Endothelial cell (in vitro differentiated cells): ENCODE data around the gene CRABP1. TPM values are rescaled to one million over a fixed set of nuclear protein-coding genes. Genes with fewer than 3 reads are reported as not detected.

Experiments used
- DNase-seq: peaks from one replicate; pipeline ENCODE4 v3.0.0; 2021; ENCODE audit warnings: low spot score
- H3K27ac Mint-ChIP-seq: one replicate; pipeline ENCODE4 v1.8.0; 2021; ENCODE audit warnings: mixed read lengths, inconsistent platforms; ENCODE audit not compliant: unreplicated experiment
- H3K27me3 Mint-ChIP-seq: one replicate; pipeline ENCODE4 v1.8.0; 2021; ENCODE audit warnings: mild to moderate bottlenecking, moderate library complexity, mixed read lengths, inconsistent platforms; ENCODE audit not compliant: unreplicated experiment
- H3K36me3 Mint-ChIP-seq: one replicate; pipeline ENCODE4 v1.8.0; 2021; ENCODE audit warnings: mild to moderate bottlenecking, low read depth, mixed read lengths, inconsistent platforms; ENCODE audit not compliant: unreplicated experiment
- H3K4me1 Mint-ChIP-seq: one replicate; pipeline ENCODE4 v1.8.0; 2021; ENCODE audit warnings: mild to moderate bottlenecking, mixed read lengths, inconsistent platforms; ENCODE audit not compliant: unreplicated experiment
- H3K4me3 Mint-ChIP-seq: one replicate; pipeline ENCODE4 v1.8.0; 2021; ENCODE audit warnings: mild to moderate bottlenecking, mixed read lengths, inconsistent platforms; ENCODE audit not compliant: unreplicated experiment
- H3K9me3 Mint-ChIP-seq: one replicate; pipeline ENCODE4 v1.8.0; 2021; ENCODE audit warnings: mixed read lengths, inconsistent platforms; ENCODE audit not compliant: unreplicated experiment
- total RNA-seq: library from RNA; stranded (reverse); fragmentation: NEBNext Ultra II Directional; extraction: Animal tissue kit (Norgen Biotek cat#: 25700); gene quantifications from one replicate; pipeline ENCODE4 v1.2.1, GENCODE V29; 2021; ENCODE audit not compliant: unreplicated experiment
- TF ChIP-seq, protein P1 (sequence below): fragments of 200-600 bp; sonication (generic); IDR thresholded peaks from one replicate; pipeline ENCODE4 v1.5.0; 2021; ENCODE audit warnings: antibody characterized with exemption; ENCODE audit not compliant: unreplicated experiment

The CRABP1 gene
- total RNA-seq, 1 donor from 2014 or later: 3.3 TPM

DNA sequence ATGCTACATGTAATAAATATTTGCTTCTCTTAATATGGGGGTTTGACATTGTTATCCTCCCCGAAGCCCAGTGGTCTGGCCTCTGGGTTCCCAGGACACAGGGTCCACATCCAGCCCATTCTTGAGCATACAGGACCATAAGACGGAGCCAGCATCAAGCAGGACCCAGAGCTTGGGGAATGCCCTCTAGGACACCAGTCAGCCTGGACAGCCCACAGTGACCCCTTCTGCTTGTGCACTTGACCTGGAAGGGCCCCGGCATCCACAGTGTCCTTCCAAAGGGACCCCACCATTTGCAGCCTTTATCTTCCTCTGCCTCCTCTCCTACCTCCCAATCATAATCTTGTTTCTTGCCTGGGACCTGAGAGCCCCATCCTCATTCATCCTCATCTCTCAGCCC, 51.6 kb downstream of the CRABP1 start:
- Mint-ChIP-seq H3K9me3 (no peaks in the 10 kb centered on the region), H3K27ac (no peak overlapping the region), H3K4me1 (peaks cover 13% of the 10 kb centered on the region), H3K36me3 (peaks cover 9% of the 10 kb centered on the region), H3K27me3 (peaks cover 7% of the 10 kb centered on the region), H3K4me3 (no peak overlapping the region)
- TF ChIP-seq, protein P1, sequence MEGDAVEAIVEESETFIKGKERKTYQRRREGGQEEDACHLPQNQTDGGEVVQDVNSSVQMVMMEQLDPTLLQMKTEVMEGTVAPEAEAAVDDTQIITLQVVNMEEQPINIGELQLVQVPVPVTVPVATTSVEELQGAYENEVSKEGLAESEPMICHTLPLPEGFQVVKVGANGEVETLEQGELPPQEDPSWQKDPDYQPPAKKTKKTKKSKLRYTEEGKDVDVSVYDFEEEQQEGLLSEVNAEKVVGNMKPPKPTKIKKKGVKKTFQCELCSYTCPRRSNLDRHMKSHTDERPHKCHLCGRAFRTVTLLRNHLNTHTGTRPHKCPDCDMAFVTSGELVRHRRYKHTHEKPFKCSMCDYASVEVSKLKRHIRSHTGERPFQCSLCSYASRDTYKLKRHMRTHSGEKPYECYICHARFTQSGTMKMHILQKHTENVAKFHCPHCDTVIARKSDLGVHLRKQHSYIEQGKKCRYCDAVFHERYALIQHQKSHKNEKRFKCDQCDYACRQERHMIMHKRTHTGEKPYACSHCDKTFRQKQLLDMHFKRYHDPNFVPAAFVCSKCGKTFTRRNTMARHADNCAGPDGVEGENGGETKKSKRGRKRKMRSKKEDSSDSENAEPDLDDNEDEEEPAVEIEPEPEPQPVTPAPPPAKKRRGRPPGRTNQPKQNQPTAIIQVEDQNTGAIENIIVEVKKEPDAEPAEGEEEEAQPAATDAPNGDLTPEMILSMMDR: no peak
- DNase-seq: no peak

DNA sequence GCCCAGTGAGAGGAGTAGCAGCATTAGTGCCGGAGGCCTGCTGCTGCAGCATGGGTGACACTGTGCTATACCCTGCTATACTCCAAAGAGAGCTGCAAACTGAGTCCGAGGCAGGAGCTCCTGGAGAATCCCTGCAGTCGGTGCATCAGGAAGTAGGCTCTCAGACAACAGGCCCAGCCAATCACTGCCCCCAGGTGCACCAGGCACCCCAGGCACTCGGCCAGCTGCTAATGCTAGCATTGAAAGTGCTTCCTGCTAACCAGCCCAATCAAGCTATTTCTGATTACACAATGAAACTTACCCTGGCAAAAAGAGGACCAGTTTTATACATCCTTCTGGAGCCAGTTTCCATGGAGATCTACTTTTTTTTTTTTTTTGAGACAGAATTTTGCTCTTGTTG, 52.3 kb downstream of the CRABP1 start:
- Mint-ChIP-seq H3K4me1 (peaks cover 13% of the 10 kb centered on the region), H3K36me3 (peaks cover 9% of the 10 kb centered on the region), H3K4me3 (no peak overlapping the region), H3K27me3 (peaks cover 8% of the 10 kb centered on the region), H3K27ac (no peak overlapping the region), H3K9me3 (no peaks in the 10 kb centered on the region)
- TF ChIP-seq, protein P1: no peak
- DNase-seq: no peak

DNA sequence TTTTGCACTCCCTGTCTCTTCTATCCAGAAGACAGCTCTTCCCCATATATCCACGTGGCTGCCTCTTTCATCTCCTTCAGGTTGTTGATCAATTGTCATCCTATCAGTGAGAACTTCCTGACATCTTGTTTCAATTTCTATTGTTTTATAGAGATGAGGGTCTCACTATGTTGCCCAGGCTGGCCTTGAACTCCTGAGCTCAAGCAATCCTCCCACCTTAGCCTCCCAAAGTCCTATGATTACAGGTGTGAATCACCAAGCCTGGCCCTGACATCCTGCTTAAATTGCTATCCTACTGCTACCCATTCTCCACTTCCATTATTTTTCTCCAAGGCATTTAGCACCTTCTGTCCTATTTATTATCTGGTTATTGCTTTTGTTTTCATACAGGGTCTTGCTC, 53.0 kb downstream of the CRABP1 start:
- no peak overlapping the region for H3K27ac Mint-ChIP-seq
- H3K27me3 Mint-ChIP-seq: peaks cover 8% of the 10 kb centered on the region
- no peak overlapping the region for H3K4me3 Mint-ChIP-seq
- H3K4me1 Mint-ChIP-seq: peaks cover 13% of the 10 kb centered on the region
- TF ChIP-seq, protein P1: no peak
- no peaks in the 10 kb centered on the region for H3K9me3 Mint-ChIP-seq
- peaks cover 9% of the 10 kb centered on the region for H3K36me3 Mint-ChIP-seq
- no peak for DNase-seq

DNA sequence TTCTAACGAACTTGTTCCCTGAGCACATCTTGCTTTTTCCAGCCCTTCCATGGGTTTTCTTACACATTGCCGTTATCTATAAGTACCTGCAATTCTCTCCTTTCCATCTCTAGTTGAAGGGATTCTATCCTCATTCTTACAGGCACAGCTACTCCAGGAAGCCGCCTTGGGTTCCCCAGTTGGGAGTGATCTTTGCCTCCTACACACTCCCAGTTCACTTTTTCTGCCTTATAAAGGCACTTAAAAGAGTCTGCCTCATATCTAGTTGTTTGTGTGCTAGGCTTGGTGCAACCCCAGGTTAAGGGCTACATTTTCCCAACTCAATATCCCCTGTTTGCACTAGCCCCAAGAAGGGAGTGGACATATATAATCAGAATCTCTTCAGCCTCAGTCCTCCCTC, 53.9 kb downstream of the CRABP1 start:
- H3K27ac Mint-ChIP-seq: no peak overlapping the region
- H3K4me3 Mint-ChIP-seq: no peak overlapping the region
- DNase-seq: no peak
- no peaks in the 10 kb centered on the region for H3K9me3 Mint-ChIP-seq
- TF ChIP-seq, protein P1: no peak
- peaks cover 5% of the 10 kb centered on the region for H3K27me3 Mint-ChIP-seq
- peaks cover 13% of the 10 kb centered on the region for H3K4me1 Mint-ChIP-seq
- H3K36me3 Mint-ChIP-seq: peaks cover 9% of the 10 kb centered on the region

DNA sequence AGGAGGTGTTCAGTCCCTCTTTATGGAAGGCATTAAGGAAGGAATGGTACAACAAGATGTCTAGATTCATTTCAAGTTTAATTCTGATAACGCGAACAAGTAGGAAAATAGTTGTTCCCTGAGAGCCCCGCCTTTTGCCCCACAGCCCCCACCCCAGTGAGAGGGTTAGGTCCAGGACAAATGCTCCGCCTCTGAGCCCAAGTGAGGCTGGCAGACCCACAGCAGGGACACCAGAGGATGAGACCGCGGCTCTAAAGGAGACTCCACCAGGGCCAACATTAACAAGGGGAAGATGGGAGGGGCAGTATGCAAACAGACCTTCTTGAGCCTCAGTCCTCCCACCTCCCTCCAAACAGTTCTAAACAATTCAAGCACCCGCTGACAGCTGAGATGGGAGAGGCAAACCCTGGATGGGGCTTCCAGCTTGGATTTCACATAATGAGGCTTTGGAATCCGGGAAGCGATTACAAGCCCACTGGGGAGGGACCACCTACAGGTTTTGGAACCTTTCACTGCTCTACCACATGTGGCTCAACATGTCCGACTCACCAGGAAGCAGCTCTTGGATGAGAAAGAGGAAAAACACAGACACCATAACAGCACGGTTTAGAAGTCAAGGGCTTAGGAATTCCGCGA, 54.9 kb downstream of the CRABP1 start:
- Mint-ChIP-seq H3K4me3 (no peak overlapping the region), H3K4me1 (peaks cover 13% of the 10 kb centered on the region), H3K9me3 (no peaks in the 10 kb centered on the region)

More for the DNA sequence above, 54.9 kb downstream of the CRABP1 start:
- peaks cover 6% of the 10 kb centered on the region for H3K36me3 Mint-ChIP-seq
- TF ChIP-seq, protein P1: no peak
- no peak for DNase-seq
- no peak overlapping the region for H3K27ac Mint-ChIP-seq
- H3K27me3 Mint-ChIP-seq: peaks cover 4% of the 10 kb centered on the region
